HG03457 (cell line): ENCODE results near the gene HBP1.
"Not testable (repeated sequence)": the region's sequence is repeated elsewhere in the genome, so short reads cannot be mapped to it uniquely, and the experiment has no call there.

Experiments
- ATAC-seq: cut with Tn5 transposase; IDR thresholded peaks from one replicate; pipeline ENCODE4 v1.9.1; 2021; ENCODE audit warnings: moderate number of reproducible peaks; ENCODE audit not compliant: unreplicated experiment

The HBP1 gene, protein sequence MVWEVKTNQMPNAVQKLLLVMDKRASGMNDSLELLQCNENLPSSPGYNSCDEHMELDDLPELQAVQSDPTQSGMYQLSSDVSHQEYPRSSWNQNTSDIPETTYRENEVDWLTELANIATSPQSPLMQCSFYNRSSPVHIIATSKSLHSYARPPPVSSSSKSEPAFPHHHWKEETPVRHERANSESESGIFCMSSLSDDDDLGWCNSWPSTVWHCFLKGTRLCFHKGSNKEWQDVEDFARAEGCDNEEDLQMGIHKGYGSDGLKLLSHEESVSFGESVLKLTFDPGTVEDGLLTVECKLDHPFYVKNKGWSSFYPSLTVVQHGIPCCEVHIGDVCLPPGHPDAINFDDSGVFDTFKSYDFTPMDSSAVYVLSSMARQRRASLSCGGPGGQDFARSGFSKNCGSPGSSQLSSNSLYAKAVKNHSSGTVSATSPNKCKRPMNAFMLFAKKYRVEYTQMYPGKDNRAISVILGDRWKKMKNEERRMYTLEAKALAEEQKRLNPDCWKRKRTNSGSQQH

DNA sequence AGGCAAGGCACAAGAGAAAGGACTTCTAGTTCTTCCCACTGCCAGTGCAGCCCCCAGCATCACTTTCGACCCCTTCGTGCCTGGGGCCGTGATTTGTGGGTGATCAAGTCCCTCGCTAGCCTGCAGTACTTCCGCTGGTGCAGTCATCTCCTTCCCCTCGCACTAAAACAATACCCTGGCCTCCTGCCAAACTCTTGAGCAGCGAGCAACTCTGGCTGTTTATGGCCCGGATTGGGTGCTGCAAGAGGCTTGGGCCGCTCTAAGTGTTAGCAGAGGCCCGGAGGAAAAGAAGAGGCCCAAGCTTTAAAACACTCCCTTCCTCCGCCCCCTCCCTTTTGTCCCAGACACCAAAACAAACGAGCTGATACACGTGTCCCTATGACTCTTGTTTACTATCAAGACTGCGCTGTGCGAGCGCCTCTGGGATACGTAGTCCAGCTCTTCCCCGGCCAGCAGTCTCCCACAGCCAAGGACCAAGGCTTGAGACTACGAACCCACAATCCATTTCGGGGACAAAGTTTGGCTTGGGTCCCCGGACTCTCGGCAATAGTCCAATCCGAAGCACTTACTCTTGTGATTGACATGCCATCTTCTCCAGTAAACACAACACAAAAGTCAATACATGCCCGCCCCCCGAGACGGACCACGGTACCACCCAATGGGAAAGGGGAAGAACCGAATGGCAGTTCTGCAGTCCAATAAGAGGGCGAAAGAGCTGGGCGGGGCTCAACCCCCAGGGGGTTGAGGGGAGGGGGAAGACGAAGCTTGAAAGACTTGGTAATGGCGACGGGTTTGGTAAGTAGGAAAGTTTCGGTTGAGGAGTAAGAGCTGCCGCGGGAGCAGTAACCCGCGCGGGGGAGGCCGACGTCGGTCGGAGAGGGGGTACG lies at the start of gene HBP1:
Gene HBP1, plus strand, starts transcription at position 771 of the 887 bp plus-strand sequence. CDS start 10,891 bp downstream, outside the sequence.
- ATAC-seq = peak; percentile 91

DNA sequence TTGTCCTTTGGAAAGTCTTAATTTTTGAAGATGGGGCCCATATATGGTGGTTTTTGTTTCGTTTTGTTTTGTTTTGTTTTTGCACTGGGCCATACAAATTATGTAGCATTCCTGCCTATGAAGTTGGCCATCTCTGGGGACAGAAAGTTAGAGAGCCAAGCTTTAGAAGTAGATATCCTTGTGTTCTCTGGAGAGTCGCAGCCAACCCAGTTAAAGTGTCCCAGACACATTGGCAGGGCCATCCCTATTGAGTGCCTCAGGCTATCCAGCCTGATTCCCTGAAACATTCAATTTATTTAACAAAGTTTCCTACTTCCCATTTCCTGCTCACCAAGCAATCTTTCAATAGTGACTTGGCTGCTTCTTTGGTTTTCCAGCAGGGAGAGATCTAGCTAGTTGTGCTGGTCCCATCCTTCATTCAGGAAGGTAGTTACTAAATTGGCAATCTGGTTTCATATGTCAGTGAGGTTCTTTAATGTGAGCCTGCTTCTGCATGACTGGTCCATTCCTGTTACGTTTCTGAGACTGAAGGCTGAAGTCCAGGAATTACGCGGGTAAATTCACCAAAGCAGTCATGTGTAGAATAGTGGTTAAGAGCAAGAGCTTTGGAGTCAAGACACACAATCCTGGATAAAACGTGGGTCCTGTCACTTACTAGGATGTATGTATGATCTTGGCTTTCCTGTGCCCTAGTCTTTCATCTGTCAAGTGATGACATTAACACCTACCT lies 49.3 kb upstream of the HBP1 start:
- ATAC-seq = no peak

DNA sequence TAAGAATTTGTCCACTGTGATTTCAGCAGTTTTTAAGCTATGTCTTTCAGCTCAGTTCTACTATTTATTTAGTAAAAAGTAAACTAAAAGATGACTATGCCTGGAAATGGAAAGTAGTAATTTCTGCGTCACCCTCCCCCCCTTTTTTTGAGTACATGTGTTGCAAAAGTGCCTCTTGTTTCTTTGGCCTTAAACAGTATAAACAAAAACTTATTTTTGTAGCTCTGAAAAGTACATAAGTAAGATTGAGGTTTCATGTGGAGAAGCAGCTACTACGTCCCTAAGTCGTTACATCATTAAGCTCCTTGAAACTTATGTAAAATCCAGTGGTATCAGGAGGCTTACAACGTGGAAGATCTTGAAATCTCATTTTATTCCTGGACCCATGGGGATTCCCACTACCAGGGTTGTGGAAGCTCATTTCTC lies 46.3 kb upstream of the HBP1 start:
- no peak for ATAC-seq

DNA sequence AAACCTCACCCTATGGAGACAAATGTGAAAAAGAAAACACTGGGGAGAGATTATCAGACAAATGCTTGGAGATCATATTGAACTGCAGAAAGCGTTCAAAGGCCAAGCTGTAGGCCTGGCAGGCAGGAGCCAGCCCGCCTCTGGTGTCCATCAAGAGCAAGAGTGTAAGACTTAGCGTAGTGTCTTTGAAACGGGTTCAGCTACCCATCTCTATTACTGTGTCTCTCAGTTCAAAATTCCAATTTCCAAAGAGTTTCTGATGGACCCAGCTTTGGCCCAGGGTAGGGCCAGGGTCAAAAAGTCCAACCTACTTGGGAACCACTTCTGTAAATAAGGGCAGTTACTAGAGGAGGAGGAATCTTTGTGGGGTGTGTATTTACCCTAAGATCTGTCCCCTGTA lies 45.4 kb upstream of the HBP1 start:
- ATAC-seq = no peak

DNA sequence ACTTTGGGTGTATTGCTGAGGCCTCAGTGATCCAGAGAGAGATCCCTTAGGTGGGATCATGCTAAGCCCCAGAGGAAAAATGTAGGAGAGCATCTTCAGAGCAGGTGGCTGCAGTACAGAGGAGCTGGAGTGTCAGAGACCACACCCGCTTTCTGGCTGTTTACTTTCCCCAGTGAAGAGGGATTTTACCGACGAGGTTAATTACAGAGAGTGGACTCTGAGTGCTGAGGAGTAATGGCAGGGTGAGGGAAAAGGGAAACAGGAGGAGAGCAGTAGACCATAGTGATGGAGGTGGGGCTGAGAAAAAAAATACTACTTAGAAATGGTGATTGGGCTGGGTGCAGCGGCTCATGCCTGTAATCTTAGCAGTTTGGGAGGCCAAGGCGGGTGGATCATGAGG lies 43.3 kb upstream of the HBP1 start:
- no peak for ATAC-seq

DNA sequence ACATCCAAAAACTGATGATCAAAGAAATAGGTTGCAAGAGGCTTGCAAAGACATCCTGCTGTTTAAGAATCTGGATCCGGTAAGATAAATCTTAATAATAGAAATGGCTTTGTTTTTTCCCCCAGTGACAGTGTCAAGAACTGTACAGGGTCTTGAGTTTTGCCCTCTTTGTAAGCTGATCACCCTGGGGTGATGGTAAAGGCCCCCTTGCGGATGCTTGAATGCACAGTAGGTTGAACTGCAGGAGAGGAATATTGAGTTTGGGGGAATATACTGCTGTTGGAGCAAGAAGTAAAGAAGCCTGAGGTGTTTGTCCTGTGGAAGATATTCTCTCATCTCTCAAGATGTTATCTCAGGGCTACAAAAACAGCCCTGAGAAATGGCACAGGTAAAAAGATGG lies 40.6 kb upstream of the HBP1 start:
- ATAC-seq = no peak

DNA sequence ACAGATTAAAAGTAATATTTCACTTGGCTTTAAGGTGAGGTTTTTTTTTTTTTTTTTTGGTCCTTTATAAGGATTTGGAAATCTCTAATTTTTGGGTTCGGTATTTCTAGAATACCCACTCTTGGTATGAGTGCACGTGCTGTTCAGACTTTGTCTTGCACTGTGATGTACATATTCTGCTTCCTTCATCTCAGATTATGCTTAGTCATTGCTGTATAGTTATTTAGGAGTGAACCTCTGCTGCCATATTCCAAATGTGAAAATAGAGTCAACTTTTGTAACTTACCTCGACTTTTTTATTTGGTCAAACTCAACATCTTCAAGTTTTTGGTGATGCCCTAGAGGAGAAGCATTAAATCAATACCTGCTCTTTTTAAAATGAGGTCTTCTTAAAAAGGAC lies 40.1 kb upstream of the HBP1 start:
- no peak for ATAC-seq

DNA sequence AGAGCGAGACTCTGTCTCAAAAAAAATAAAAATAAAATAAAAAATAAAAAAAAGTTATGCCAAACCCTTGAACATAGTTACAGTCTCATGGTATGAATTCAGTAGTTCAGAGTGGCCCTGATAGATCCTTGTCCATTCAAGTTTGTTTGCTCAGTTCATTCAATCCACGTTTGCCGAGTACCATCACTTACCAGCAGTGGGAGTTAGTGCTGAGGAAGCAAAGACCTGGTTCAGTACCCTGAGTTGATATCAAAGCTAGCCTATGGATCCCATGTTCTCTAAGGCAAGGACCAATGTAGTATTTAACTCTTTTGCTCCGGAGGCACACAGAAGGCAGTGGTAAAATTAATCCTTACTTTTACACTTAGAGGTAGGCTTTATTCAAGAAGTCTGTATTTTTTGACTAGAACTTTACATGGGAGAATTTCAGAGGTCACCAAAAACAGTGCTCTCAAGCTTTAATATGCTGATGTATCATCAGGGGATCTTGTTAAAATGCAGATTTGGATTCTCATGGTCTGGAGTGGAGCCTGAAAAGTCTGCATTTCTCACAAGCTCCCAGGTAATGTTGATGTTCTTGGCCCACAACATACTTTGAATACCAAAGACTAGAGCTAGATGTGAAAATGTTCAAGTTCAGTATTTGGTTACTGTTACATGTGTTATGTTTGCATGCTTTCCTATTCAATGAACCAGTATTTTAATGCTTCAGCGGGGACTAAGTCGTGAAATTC lies 38.1 kb upstream of the HBP1 start:
- no peak for ATAC-seq

DNA sequence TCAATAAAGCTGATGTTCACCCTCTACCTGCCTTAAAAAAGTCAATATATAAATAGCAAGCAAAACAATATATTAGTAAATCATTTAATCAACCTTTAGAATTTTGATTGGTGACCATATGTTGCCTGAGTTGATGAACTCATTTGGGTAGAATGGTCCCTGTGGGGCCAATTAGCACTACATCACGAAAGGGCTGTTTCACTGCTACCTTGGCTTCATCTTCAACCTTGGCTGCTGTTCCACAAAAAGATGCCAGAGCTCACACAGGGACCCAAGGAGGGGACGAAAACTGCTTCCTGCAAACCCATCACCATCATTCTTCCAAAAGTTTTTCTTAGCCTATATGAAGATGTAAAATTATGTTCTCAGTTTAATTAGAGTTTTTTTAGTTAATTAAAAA lies 35.4 kb upstream of the HBP1 start:
- no peak for ATAC-seq

DNA sequence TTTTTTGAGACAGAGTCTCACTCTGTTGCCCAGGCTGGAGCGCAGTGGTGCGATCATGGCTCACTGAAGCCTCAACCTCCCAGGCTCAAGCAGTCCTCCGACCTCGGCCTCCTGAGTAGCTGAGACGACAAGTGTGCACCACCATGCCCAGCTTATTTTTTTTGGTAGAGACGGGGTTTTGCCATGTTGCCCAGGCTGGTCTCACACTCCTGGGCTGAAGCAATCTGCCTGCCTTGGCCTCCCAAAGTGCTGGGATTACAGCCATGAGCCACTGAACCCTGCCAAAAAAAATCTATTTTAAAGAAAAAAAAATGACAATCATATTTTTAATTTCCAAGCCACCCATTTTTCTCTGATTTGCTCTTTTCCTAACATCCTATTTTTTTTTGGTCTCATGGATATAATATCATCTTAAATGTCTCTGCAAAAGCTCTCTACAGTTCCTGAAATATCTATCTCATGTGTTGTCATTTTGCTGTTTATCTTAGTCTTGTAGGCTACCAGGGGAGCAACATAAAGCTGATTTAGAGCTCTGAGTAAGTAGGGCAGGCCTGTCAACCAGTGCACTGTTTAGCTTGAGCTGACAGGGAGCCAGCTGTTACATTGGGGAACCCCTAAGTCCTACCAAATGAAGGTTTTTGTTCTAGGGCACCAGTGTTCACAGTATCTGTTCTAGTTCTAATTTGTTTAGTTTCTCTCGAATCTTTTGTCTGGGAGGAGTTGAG lies 29.9 kb upstream of the HBP1 start:
- no peak for ATAC-seq

DNA sequence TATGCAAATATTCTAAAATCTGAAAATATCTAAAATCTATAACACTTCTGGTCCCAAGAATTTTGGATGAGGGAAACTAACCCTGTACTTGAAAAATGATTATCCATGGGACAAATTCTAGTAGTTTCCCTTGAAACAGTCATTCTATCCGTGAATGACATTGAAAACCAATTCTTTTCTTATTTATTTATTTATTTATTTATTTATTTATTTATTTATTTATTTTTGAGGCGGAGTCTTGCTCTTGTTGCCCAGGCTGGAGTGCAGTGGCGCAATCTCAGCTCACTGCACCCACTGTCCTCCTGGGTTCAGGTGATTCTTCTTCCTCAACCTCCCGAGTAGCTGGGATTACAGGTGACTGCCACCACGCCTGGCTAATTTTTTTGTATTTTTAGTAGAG lies 24.9 kb upstream of the HBP1 start:
- not testable (repeated sequence) for ATAC-seq

DNA sequence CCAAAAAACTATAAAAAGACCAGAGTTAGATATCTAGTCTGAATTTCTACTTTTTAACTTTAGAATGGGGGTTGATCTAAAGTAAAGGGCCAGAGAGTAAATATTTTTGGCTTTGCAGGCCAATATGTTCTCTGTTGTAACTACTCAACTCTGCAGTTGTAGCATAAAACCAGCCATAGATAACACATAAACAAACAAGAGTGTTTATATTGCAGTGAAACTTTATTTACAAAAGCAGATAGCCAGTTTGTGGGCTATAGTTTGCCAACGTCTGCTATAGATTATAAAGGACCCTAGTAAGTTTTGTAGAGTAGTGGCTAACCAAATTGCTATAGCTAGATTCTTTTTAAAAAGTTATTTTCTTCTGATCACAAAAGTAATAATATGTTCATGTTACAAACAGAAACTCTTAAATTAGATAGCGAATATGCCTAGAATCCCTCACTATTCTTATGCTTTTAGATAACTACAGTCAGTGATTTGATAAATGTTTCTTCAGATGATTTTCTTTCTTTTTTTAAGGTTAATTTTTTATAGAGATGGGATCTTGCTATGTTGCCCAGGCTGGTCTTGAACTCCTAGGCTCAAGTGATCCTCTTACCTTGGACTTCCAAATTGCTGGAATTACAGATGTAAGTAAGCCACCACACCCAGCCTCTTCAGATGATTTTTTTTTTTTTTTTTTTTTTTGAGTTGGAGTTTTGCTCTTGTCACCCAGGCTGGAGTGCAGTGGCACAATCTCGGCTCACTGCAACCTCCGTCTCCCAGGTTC lies 23.6 kb upstream of the HBP1 start:
- ATAC-seq = no peak

DNA sequence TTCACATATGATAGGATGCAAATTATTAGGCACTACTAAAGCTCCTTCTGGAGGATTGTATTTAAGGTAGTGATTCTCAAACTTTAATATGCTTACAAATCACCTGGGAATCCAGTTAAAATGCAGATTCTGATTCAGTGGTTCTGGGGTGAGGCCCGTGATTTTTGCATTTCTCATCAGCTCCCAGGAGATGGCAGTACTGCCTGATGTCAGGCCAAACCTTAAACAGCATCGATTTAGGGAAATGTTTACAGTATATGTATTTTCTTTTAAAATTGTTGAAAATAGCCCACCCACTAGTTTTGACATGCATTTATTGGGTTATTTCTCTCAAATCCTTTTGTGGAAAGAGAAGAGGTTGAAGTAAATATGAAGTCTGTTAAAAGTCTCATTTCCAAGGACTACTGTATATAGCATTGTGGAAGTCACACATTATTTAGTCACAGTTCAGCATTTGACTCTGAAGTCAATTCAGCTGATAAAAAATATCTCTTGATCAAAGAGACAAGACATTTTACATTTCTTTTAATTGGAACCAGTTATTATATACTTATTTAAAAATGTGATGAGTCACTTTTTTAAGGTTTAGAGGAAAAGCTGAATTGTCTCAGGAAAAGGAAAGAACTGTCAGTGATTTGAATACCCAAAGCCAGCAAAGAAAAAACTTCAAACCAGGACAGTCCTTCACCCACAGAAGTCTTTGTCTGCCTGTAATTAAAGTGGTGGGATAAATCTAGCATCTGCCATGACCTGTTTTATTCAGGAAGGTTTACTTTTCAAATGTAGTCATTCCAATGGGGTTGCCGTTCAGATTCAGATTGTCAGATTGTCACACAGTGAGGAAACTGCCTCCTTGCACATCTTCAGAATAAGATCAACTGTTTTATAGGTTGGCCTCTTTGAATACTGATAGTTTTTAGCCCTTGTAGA lies 21.1 kb upstream of the HBP1 start:
- ATAC-seq = no peak

DNA sequence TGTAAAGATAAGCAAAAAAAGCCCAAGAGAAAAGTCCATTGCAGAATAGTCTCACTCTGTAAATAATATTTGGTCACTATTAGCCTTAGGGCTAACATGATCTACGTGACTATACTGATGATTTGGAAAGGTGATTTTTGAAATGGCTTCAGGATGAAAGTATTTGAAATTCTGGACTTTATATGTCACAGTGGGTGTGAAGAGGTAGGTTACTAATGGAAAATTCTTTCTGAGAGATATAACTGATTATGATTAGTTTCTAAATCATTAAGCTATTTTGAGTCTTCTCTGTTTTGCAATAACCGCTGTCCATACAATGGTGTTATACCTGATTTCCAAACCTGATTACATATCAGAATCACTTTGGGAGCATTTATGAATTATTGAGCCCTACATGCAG lies 20.1 kb upstream of the HBP1 start:
- ATAC-seq = no peak

DNA sequence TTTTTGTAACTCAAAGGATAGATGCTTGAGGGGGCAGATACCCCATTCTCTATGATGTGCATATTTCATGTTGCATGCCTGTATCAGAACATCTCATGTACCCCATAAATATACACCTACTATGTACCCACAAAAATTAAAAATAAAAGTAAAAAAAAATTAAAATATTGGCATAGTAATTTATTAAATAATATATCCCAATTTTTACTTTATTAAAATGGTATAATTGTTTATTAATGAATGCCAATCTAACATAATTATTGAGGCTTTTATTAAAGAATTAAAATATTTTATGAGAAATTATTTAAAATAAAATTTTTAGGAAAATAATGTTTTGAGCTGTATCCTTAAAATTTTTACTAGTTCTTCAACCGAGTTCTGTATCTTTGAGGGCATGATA lies 18.9 kb upstream of the HBP1 start:
- no peak for ATAC-seq

DNA sequence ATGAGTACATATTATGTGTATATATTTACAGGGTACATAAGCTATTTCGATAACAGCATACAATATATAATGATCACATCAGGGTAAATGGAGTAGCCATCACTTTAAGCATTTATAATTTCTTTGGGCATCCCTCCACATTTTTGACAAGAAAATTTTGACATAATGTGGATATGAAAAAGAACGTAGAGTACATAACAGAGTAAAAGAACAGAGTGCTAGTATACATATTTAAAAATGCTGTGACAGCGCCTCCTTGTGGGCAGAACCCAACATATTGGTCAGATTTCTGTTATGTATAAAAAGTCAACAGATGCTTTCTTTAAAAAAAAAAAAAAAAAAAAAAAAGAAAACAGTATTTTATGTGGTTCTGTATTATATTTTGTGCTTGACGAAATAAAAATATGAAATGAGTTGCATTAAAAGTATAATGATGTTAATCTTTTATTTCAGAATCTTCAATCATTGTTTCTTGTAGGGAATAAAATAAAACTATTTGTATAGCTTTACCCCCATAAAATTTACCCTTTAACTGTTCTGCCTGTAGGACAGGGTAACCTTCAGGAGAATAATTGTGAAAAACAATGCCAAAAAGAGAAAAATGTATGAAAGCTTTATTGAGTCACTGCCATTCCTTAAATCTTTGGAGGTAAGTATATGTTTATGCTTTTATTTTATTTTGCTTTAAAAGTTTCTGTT lies 18.3 kb upstream of the HBP1 start:
- no peak for ATAC-seq

DNA sequence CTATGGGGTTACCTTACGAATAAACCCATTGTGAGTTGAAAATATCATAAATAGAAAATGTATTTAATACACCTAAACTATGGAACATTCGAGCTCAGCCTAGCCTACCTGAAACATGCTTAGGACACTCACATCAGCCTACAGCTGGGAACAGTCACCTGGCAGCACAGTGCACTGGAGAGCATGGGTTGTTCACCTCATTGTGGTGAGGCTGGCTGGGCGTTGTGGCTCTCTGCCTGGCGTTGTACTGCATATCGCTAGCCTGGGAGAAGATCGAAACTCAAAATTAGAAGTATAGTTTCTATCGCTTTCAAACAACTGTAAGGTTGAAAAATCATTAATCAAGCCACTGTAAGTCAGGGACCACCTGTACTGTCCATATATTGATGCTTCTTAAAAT lies 17.3 kb upstream of the HBP1 start:
- no peak for ATAC-seq
